ELF-1 (cell line): ENCODE data around the gene NAGLU.

ENCODE experiments used
- DNase-seq: peaks from one replicate; pipeline ENCODE4 v3.0.0-alpha.2; 2016; ENCODE audit warnings: low read depth, low spot score

Gene NAGLU

DNA sequence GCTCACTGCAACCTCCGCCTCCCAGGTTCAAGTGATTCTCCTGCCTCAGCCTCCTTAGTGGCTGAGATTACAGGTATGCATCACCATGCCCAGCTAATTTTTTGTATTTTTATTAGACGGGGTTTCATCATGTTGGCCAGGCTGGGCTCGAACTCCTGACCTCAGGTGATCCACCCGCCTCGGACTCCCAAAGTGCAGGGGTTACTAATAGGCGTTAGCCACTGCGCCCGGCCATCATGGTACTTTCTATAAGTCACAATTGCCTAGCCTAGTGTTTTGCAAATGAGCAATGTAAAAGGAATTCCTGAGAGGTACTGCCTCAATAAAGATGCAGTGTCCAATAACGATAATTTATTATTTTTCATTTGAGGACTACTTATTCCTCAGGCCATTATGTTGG lies 55.4 kb downstream of the NAGLU start:
- no peak for DNase-seq
